Measurements from ENCODE around the gene PIK3R6.

Gene PIK3R6

GRCh38 chr17:8843344-8843743 lies 24.1 kb downstream of the PIK3R6 start:
- no peak for TF ChIP-seq BHLHE40 (IDR thresholded peaks at IDR 0.05; ENCODE audit: borderline replicate concordance)
- TF ChIP-seq FOXA1 (IDR thresholded peaks at IDR 0.05): no peak
- no peak for TF ChIP-seq SP1 (IDR thresholded peaks at IDR 0.05)
- TF ChIP-seq L3MBTL2 (conservative IDR thresholded peaks at IDR 0.05): no peak
- TF ChIP-seq FOXM1 (IDR thresholded peaks at IDR 0.05; ENCODE audit: borderline replicate concordance): no peak
- no peak for TF ChIP-seq ARNT (IDR thresholded peaks at IDR 0.05)
- no peak for TF ChIP-seq TARDBP (IDR thresholded peaks at IDR 0.05)
- TF ChIP-seq PKNOX1 (IDR thresholded peaks at IDR 0.05): no peak
- TF ChIP-seq CTBP1 (IDR thresholded peaks at IDR 0.05; ENCODE audit: borderline replicate concordance): no peak
- TF ChIP-seq ELF4 (IDR thresholded peaks at IDR 0.05): no peak
- no peak for TF ChIP-seq LEF1 (IDR thresholded peaks at IDR 0.05; ENCODE audit: borderline replicate concordance)
- DNase-seq (ENCODE audit: extremely low spot score): no peak
- ChIA-PET CTCF (interaction anchor here (1.7 kb wide), 1 partner anchor 11 kb away, joined by 7 read pairs; no protein-coding TSS in a partner anchor), POLR2A (no interaction called here)

- no peak for DNase-seq (ENCODE audit: extremely low spot score)
- ChIA-PET CTCF (interaction anchor here (1.7 kb wide), 1 partner anchor 9 kb away, joined by 7 read pairs; no protein-coding TSS in a partner anchor), POLR2A (interaction anchor here (1.0 kb wide), 1 partner anchor 458 kb away, joined by 3 read pairs; no protein-coding TSS in a partner anchor)
- TF ChIP-seq ELF4 (IDR thresholded peaks at IDR 0.05) (no peak), FOXA1 (IDR thresholded peaks at IDR 0.05) (no peak), PKNOX1 (IDR thresholded peaks at IDR 0.05) (no peak), SUZ12 (IDR thresholded peaks at IDR 0.05) (no peak), L3MBTL2 (conservative IDR thresholded peaks at IDR 0.05) (no peak), FOXM1 (IDR thresholded peaks at IDR 0.05; ENCODE audit: borderline replicate concordance) (no peak), NFRKB (IDR thresholded peaks at IDR 0.05) (no peak), SP1 (IDR thresholded peaks at IDR 0.05) (no peak), BHLHE40 (IDR thresholded peaks at IDR 0.05; ENCODE audit: borderline replicate concordance) (no peak), CTBP1 (IDR thresholded peaks at IDR 0.05; ENCODE audit: borderline replicate concordance) (no peak)
Measured at GRCh38 chr17:8841844-8842243, 25.6 kb downstream of the PIK3R6 start.

GRCh38 chr17:8839410-8839935 lies 28.0 kb downstream of the PIK3R6 start:
- CTCF ChIA-PET: no interaction called here
- no peak for TF ChIP-seq LEF1 (IDR thresholded peaks at IDR 0.05; ENCODE audit: borderline replicate concordance)
- no peak for TF ChIP-seq NFRKB (IDR thresholded peaks at IDR 0.05)
- no peak for TF ChIP-seq ZNF384 (IDR thresholded peaks at IDR 0.05)
- TF ChIP-seq L3MBTL2 (conservative IDR thresholded peaks at IDR 0.05): no peak
- TF ChIP-seq BHLHE40 (IDR thresholded peaks at IDR 0.05; ENCODE audit: borderline replicate concordance): no peak
- no peak for TF ChIP-seq FOXM1 (IDR thresholded peaks at IDR 0.05; ENCODE audit: borderline replicate concordance)
- no peak for TF ChIP-seq SUZ12 (IDR thresholded peaks at IDR 0.05)
- TF ChIP-seq SP1 (IDR thresholded peaks at IDR 0.05): no peak

GRCh38 chr17:8838551-8839095 lies 28.9 kb downstream of the PIK3R6 start:
- POLR2A ChIA-PET: no interaction called here
- CTCF ChIA-PET: no interaction called here
- no peak for TF ChIP-seq FOXM1 (IDR thresholded peaks at IDR 0.05; ENCODE audit: borderline replicate concordance)
- TF ChIP-seq FOXK2 (IDR thresholded peaks at IDR 0.05): no peak
- TF ChIP-seq ELF4 (IDR thresholded peaks at IDR 0.05): no peak
- no peak for TF ChIP-seq HDGF (IDR thresholded peaks at IDR 0.05; ENCODE audit: borderline replicate concordance)
- TF ChIP-seq FOXA1 (IDR thresholded peaks at IDR 0.05): no peak
- no peak for TF ChIP-seq ZNF384 (IDR thresholded peaks at IDR 0.05)
- no peak for DNase-seq (ENCODE audit: extremely low spot score)

More at GRCh38 chr17:8839410-8839935, 28.0 kb downstream of the PIK3R6 start:
- no peak for DNase-seq (ENCODE audit: extremely low spot score)
- POLR2A ChIA-PET: no interaction called here

GRCh38 chr17:8837563-8838075 lies 29.9 kb downstream of the PIK3R6 start:
- TF ChIP-seq L3MBTL2 (conservative IDR thresholded peaks at IDR 0.05) (no peak), ELF4 (IDR thresholded peaks at IDR 0.05) (no peak), ARNT (IDR thresholded peaks at IDR 0.05) (no peak), CTBP1 (IDR thresholded peaks at IDR 0.05; ENCODE audit: borderline replicate concordance) (no peak), ZNF384 (IDR thresholded peaks at IDR 0.05) (no peak), LEF1 (IDR thresholded peaks at IDR 0.05; ENCODE audit: borderline replicate concordance) (no peak), SUZ12 (IDR thresholded peaks at IDR 0.05) (no peak), TARDBP (IDR thresholded peaks at IDR 0.05) (no peak), PKNOX1 (IDR thresholded peaks at IDR 0.05) (no peak), NFRKB (IDR thresholded peaks at IDR 0.05) (no peak), BHLHE40 (IDR thresholded peaks at IDR 0.05; ENCODE audit: borderline replicate concordance) (no peak), HDGF (IDR thresholded peaks at IDR 0.05; ENCODE audit: borderline replicate concordance) (no peak), FOXK2 (IDR thresholded peaks at IDR 0.05) (no peak), SP1 (IDR thresholded peaks at IDR 0.05) (no peak), FOXA1 (IDR thresholded peaks at IDR 0.05) (no peak), FOXM1 (IDR thresholded peaks at IDR 0.05; ENCODE audit: borderline replicate concordance) (no peak)
- POLR2A ChIA-PET: no interaction called here
- no peak for DNase-seq (ENCODE audit: extremely low spot score)
- CTCF ChIA-PET: interaction anchor here (0.7 kb wide), 1 partner anchor 157 kb away, joined by 3 read pairs; no protein-coding TSS in a partner anchor

All from HEK293T (cell line).